IPS DF 4.7 (cell line): ENCODE data around the gene ECT2.
"Not testable (repeated sequence)": the region's sequence is repeated elsewhere in the genome, so short reads cannot be mapped to it uniquely, and the experiment has no call there.

ENCODE experiments used
- DNase-seq: peaks from one replicate; pipeline ENCODE4 v3.0.0-alpha.2; 2013; ENCODE audit warnings: low spot score; ENCODE audit errors: extremely low read depth

The ECT2 gene, protein sequence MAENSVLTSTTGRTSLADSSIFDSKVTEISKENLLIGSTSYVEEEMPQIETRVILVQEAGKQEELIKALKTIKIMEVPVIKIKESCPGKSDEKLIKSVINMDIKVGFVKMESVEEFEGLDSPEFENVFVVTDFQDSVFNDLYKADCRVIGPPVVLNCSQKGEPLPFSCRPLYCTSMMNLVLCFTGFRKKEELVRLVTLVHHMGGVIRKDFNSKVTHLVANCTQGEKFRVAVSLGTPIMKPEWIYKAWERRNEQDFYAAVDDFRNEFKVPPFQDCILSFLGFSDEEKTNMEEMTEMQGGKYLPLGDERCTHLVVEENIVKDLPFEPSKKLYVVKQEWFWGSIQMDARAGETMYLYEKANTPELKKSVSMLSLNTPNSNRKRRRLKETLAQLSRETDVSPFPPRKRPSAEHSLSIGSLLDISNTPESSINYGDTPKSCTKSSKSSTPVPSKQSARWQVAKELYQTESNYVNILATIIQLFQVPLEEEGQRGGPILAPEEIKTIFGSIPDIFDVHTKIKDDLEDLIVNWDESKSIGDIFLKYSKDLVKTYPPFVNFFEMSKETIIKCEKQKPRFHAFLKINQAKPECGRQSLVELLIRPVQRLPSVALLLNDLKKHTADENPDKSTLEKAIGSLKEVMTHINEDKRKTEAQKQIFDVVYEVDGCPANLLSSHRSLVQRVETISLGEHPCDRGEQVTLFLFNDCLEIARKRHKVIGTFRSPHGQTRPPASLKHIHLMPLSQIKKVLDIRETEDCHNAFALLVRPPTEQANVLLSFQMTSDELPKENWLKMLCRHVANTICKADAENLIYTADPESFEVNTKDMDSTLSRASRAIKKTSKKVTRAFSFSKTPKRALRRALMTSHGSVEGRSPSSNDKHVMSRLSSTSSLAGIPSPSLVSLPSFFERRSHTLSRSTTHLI

GRCh38 chr3:172750368-172751174 is at the start of gene ECT2:
TSS of gene ECT2 (plus strand) at chr3:172750726. CDS start at chr3:172754531, 3,805 bp downstream.
- DNase-seq = peak; percentile 99

GRCh38 chr3:172700936-172701455 is 49.5 kb upstream of the ECT2 start:
- DNase-seq = no peak

GRCh38 chr3:172701751-172702150 is 48.8 kb upstream of the ECT2 start:
- DNase-seq = no peak

DNA sequence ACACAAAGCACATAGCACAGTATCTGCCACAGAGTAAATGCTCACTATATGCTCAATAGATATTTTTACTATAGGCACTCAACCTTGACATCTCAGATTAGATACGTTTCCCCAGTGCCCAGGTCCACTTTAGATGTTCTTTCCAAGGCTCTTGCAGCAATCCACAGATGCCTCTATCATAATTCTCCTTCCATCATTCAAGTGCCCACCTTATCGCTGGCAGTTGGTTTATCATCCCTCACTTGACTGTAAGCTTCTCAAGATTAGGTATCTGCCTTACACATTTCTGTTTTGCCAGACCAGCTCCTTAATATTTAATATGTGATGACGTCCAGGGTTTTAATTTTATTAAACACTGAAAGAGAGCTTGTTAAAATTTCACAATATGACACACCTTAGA is 48.3 kb upstream of the ECT2 start:
- DNase-seq = no peak

DNA sequence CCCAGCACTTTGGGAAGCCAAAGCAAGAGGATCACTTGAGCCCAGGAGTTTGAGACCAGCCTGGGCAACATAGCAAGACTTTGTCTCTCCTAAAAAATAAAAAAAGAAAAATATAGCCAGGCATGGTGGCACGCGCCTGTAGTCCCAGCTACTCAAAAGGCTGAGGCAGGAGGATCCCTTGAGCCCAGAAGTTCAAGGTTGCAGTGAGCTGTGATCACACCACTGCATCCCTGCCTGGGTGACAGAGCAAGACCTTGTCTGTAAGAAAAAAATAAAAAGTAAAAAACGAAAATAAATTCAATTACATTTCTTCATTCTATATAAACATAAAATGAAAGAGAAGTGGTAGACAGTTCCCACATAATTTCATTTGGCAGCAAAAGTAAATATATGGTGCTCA is 47.8 kb upstream of the ECT2 start:
- DNase-seq = not testable (repeated sequence)

DNA sequence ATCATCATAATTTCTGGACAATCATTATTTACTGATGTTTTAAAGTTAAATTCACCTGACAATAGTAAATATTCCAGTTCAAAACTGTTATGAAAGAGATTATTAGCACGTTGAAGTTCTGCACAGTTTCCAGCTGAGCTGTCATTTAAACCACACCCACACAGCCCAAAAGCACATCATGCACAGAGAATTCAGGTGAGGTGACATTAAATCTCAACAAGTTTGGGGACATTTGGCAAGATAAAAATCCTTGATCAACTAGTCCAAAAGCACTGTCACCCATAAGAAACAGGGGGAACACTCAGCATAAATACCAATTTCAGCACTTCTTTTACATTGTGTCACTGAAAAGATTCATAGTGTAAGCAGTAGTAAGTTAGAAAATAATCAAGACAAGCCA is 46.5 kb upstream of the ECT2 start:
- DNase-seq = no peak

DNA sequence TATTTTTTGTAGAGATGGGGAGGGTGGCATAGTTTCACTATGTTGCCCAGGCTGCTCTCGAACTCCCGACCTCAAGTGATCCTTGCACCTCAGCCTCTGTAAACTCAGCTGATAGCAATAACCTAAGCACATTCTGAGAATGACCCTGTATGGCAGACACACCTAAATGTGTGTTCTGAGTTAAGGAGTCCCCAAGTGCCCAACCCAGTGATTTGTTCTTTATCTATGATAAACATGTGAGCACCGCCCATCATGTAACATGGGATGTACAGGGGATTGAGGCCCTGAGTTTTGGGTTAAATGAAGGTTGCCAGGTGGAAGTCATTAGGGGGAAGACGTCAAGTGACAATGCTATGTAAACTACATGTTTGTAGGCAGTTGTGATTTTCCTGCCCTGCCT is 45.4 kb upstream of the ECT2 start:
- DNase-seq = no peak

DNA sequence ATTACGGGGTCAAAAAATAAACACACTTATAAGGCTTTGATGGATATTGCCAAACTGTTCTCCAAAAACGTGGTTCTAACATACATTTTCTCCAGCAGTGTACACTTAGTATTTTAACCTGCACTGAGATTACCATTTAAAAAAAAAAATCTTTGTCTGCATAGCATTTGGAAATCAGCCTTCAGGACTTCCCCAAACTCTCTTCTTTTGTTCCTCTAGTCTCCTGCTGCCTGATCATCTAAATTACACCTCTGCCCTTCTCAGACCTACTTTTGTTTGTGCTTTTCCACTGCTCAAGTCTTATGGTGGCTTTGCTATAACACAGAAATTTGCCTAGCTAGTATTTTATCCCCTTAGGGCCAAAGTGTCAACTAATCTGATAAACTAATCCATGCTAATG is 43.5 kb upstream of the ECT2 start:
- DNase-seq = no peak

- DNase-seq = no peak
These were observed 42.6 kb upstream of the ECT2 start for GRCh38 chr3:172707967-172708366.

DNA sequence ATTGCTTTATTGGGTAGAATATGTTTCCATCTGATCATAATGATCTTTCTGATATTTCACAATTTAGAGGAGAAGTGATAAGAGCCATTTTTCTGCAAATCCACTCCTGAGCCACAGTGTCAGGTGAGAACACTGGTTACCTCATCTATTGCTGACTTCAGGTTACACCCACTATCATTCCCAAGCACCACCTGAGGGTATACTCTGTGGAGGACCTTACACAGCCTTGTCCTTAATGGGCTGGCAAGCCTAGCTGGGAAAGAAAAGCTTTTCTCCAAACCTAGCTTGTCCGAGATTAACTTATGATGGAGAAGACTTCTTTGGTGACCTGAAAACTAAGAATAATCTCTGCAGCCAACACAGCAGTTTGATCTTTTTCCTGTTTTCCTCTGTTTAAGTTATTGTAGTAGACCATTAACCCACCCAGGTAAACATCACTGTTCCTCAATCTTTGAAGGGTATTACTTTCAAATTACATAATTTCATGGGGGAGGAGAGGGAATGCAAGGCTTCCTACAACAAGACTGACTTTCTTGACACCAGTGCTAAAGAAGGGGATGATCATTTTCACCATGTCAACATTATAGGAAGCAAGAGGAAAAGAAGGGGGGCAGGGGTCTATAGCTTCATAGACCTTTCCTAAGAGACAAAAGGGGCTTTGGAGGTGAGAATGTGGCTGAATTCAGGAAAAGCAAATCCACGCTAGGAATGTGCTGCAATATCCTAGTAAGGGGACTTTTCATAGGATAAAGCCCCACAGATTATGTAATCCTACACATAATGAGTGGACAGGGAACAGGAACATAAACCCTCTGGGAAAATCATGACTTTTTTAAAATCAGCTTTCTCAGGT is 41.4 kb upstream of the ECT2 start:
- no peak for DNase-seq

- DNase-seq = no peak
These were observed 40.5 kb upstream of the ECT2 start for GRCh38 chr3:172709774-172710663.

DNA sequence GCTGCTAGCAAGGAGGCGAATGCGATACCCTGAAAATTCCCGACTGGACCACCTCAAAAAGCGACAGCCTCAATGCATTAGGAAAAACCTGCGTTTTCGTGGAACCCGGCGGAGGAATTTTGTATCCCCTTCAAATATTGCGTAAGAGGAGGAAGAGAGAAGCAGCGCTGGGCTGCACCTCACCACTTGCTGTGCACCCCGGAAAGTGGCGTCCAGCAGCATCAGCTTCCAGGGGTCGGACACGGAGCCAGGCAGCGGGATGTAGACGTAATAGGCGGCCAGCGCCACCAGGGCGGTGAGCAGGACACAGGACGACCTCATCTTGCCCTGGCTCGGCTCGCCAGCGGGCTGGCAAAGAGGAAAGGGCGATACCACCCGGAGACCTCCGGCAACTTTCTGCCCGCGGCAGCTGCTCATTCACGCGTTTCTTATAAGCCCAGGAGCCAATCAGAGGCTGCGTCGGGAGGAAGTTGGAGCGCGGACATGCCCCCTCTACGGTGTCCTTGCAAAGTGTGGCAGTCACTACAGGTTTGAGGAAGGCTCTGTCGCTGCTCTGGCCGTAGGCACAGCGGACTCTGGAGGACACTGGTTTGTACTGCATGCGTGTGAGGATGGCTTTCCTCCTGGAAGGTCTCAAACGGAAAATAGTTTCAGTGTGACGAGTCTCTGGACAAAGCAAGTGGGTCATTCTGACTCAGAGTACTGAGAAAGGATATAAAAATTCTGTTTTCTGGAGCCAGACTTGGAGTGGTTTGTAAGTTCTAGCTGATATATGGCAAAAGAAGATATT is 39.7 kb upstream of the ECT2 start, which contains the start of gene NCEH1:
Gene NCEH1 (minus strand): TSS at position 404 of the 790 bp plus-strand sequence. CDS start 83 bp downstream, at position 321.
- peak; percentile 98 for DNase-seq

DNA sequence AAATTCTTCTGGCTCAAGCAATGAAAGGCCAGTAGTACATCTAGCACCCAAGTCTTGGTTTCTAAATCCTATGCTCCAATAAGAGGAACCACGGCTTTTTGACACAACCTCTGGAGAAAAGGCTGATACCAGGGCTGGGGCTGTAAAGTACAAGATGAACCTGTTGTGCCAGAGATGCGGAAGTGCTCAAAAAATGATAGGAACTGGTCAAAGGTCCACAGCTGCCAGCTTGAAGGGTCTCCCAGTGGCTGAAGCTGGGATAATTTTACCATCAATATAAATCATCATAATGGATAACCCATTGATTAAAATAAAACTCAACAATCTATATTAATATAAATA is 39.1 kb upstream of the ECT2 start:
- no peak for DNase-seq

DNA sequence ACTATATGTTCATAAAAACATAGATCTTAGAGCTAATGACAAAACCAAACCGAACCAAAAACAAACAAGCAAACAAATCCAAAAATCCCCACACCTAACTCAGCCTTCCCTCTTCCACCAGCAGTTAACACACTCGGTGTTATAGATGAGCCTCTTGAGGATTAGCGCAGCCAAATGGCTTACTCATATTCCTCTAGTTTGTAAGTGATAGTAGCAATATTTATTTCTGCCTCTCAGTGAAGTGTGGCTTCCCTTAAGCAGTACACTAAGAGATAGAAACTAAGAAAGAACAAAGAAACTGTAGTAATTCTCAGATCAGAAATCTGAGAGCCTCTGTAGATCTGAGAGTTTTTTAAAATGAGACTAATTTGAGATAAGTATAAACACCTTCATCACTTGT is 37.2 kb upstream of the ECT2 start:
- DNase-seq = no peak

DNA sequence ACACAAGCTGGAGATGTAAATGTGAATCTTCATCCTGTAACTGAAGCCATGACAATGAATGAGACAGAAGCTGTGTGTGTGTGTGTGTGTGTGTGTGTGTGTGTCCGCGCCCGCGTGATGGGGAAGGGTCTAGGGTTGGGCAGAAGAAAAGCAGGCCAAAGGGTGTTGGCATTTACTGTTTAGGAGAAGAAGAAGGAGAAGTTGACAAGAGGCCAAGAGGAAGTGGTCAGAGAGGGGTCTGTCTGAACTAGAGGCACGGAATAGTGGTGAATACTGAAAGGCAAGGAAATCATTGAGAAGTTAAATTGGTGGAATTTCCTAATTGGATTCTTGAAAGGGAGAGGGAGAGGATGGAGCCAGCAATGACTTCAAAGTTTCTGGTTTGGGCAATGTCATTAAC is 34.0 kb upstream of the ECT2 start:
- no peak for DNase-seq

- DNase-seq = no peak
These were observed 32.9 kb upstream of the ECT2 start for GRCh38 chr3:172717493-172718088.

DNA sequence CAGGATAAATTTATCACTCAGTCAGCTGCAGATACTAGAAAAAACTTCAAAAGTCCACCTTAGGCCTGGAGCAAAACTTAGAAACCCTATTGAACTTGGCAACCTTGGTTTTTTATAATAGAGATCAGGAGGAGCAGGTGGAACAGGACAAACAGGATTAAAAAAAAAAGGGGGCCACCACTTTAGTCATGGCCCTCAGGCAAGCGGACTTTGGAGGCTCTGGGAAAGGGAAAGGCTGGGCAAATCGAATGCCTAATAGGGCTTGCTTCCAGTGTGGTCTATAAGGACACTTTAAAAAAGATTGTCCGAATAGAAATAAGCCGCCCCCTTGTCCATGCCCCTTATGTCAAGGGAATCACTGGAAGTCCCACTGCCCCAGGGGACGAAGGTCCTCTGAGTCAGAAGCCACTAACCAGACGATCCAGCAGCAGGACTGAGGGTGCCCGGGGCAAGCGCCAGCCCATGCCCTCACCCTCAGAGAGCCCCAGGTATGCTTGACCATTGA is 27.9 kb upstream of the ECT2 start:
- DNase-seq = not testable (repeated sequence)

DNA sequence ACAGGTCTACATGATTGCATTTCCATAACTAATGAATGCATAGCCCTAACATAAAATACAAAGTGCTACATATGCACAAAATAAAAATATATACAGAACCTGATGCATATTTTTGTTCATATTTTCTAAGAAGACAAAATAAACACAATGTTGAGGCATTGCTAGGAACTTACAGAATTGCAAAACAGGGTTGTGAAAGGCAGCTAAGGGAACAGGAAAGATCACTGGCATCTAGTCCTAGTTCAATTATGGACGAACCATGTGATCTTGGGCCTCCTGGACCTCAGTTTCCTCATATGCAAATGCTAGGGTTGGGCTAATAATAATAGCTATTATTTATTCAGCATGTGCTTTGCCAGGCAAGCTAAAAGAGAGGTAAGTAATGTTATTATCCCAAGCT is 24.1 kb upstream of the ECT2 start:
- no peak for DNase-seq
